Right lobe of liver (tissue), 6 donors: ENCODE measurements around the gene DMTF1. TPM values are rescaled to one million over a fixed set of nuclear protein-coding genes. Genes with fewer than 3 reads are reported as not detected.

ENCODE experiments used
- ATAC-seq, 4 donors: fragments of 200-7000 bp; cut with Tn5 transposase; one replicate each; pipeline ENCODE4 v1.9.1; 2020; ENCODE audit warnings: mild to moderate bottlenecking in 4 of 4, moderate library complexity in 4 of 4
- DNase-seq, 3 donors: peaks; one replicate each; pipeline ENCODE4 v3.0.0-alpha.2; 2020
- H3K27ac ChIP-seq, 3 donors: fragments of 200-600 bp; one replicate each; pipeline ENCODE4 v1.8.0; 2022
- H3K27me3 ChIP-seq, 2 donors: fragments of 200-600 bp; one replicate each; pipeline ENCODE4 v1.8.0; 2022
- H3K36me3 ChIP-seq, 4 donors: fragments of 200-600 bp; sonication (generic) in 1 of 4; one replicate each; pipeline versions ENCODE4 v1.5.1 to v1.8.0; 2017 to 2022; ENCODE audit warnings: control low read depth in 1 of 4
- H3K4me1 ChIP-seq, 4 donors: fragments of 200-600 bp; sonication (generic) in 1 of 4; one replicate each; pipeline versions ENCODE4 v1.5.1 to v1.8.0; 2017 to 2022; ENCODE audit warnings: control low read depth in 1 of 4
- H3K4me3 ChIP-seq, 3 donors: fragments of 200-600 bp; one replicate each; pipeline ENCODE4 v1.8.0; 2022
- H3K9me3 ChIP-seq, 4 donors: fragments of 200-600 bp; sonication (generic) in 1 of 4; one replicate each; pipeline versions ENCODE4 v1.5.1 to v1.8.0; 2017 to 2022; ENCODE audit warnings: control low read depth in 1 of 4
- POLR2A ChIP-seq: fragments of 450-650 bp; IDR thresholded peaks from one replicate; pipeline ENCODE4 v1.6.1; 2017; ENCODE audit warnings: antibody characterized with exemption, mild to moderate bottlenecking
- WGBS: methylation state at CpG from one replicate; pipeline ENCODE4 v1.1.6; 2018; ENCODE audit warnings: low coverage, low lambda C conversion rate; ENCODE audit not compliant: insufficient coverage; ENCODE audit errors: missing lambda C conversion rate; 5-methylcytosine and 5-hydroxymethylcytosine counted together
- intact Hi-C, 2 donors: fragments of 100-400 bp; cut with DNase I; formaldehyde crosslinking; loops; one replicate each; pipeline versions ENCODE4 v1.11.2 to v1.14.1; 2022
- total RNA-seq, 6 experiments: library from RNA; depleted of rRNA in 2 of 6; stranded (reverse); fragments of >200 nt in 2 of 6; fragmentation: NEBNext Ultra II Directional in 3 of 6; extraction: Animal tissue kit (Norgen Biotek cat#: 25700) in 3 of 6; gene quantifications; one replicate each; pipeline versions ENCODE4 v1.1.0 to v1.2.4, GENCODE V29; 2016 to 2023
- TF ChIP-seq, protein P1 (sequence below), 4 donors: fragments of 200-600 bp in 3 of 4; fragments of 450-650 bp in 1 of 4; IDR thresholded peaks; one replicate each; pipeline versions ENCODE4 v1.5.1 to v1.8.0; 2016 to 2022; ENCODE audit warnings: antibody characterized with exemption in 4 of 4, mild to moderate bottlenecking in 2 of 4
- donor health status: DM: no; HTN: yes; CAD: no.
- donor health status: DM: no; HTN: no; CAD: no.
- donor health status: DM: no; HTN: no; CAD: no.
- donor health status: DM: no; HTN: yes; CAD: no.
- donor health status: DM: no; HTN: yes; CAD: no.

Gene DMTF1
- total RNA-seq, 6 experiments from 2014 or later = 16.7 to 28.1 (median 22.2) TPM

DNA sequence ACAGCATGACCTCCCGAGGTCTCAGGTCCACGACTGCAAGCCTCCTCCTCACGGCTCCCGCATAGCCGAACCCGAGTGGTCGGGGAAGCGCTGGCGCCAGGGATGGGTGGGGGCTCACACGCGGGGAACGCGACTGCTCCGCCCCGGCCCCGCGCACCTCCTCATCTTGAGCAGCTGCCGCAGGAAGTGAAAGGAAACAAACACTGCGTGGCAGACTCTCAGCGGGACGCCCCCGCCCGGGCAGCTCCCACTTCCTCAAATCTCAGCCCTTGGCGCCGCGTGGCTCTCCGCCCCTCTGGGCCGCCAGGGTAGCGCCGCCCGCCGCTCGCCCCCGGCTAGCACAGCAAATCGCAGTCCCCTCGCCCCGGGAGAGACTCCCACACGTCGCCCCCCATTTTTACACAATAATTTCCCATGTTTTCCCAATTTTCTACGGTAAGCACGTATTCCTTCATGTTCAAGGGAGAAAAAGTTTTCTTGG lies 67.3 kb downstream of the DMTF1 start, which contains the start of gene TMEM243:
TMEM243 (minus strand) TSS at position 188 of the 481 bp plus-strand sequence. CDS start 229 bp downstream, outside the sequence.
- H3K27me3 ChIP-seq = no peaks in the 10 kb centered on the region
- H3K4me3 ChIP-seq = peak within 1 kb of the TSS; percentile 70 to 76 (median 72)
- ATAC-seq (peak; percentile 80 to 89 (median 86)), DNase-seq (peak; percentile 76 to 86 (median 85))
- TF ChIP-seq POLR2A = peak; percentile 53
- TF ChIP-seq, protein P1, sequence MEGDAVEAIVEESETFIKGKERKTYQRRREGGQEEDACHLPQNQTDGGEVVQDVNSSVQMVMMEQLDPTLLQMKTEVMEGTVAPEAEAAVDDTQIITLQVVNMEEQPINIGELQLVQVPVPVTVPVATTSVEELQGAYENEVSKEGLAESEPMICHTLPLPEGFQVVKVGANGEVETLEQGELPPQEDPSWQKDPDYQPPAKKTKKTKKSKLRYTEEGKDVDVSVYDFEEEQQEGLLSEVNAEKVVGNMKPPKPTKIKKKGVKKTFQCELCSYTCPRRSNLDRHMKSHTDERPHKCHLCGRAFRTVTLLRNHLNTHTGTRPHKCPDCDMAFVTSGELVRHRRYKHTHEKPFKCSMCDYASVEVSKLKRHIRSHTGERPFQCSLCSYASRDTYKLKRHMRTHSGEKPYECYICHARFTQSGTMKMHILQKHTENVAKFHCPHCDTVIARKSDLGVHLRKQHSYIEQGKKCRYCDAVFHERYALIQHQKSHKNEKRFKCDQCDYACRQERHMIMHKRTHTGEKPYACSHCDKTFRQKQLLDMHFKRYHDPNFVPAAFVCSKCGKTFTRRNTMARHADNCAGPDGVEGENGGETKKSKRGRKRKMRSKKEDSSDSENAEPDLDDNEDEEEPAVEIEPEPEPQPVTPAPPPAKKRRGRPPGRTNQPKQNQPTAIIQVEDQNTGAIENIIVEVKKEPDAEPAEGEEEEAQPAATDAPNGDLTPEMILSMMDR (IDR thresholded peaks at IDR 0.05) = no peak
- WGBS = 1% methylated on average over 13 of the region's 41 CpGs
- no peaks in the 10 kb centered on the region for H3K4me1 ChIP-seq
- H3K27ac ChIP-seq = peak within 1 kb of the TSS; percentile 69 to 72 (median 71)
- H3K9me3 ChIP-seq = no peaks in the 10 kb centered on the region
- intact Hi-C loops = no loop called here
- H3K36me3 ChIP-seq = no peaks in the 10 kb centered on the region

DNA sequence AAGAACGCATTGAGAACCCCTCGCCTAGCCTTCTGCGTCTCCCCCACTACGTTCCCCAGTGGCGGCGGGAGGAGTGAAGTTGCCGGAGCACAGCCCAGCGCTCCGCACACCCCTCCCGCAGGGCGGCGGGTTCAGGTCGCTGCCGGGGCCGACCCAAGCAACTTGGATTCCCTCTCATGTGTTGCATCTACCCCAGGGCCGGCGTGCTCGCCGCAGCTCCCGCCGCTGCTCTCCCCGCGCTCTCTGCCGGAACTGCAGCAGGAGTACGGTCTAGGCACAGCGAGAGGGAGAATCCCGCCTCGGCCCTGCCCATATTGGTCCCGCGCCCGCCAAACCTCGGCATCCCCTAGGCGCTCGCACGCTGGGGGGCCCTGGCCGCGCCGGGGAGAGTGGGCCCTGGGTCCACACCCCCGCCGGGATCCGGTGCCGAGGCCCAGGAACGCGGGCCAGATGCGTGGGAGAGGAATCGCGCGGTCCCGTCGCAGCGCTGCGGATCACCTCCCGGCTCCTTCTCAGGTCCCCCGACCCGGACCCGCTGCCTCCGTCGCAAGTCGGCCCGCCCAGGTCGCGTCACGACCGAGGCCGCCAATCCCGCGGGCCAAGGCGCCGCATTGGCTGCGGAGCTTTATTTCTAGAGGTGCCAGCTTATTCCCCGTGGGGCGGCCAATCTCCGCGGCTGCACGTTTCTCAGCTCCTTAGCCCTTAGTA lies 67.9 kb downstream of the DMTF1 start:
- Histone ChIP-seq H3K9me3 (no peaks in the 10 kb centered on the region), H3K27ac (peak overlapping the region; percentile 69 to 72 (median 71)), H3K36me3 (no peaks in the 10 kb centered on the region), H3K4me3 (peak overlapping the region; percentile 70 to 76 (median 72)), H3K27me3 (no peaks in the 10 kb centered on the region), H3K4me1 (no peaks in the 10 kb centered on the region)
- intact Hi-C loops = no loop called here
- 0% methylated on average over 14 of the region's 75 CpGs for WGBS
- DNase-seq (peak; percentile 73 to 81 (median 78)), ATAC-seq (peak; percentile 76 to 79 (median 77))
- TF ChIP-seq, protein P1 (IDR thresholded peaks at IDR 0.05) = no peak
- TF ChIP-seq POLR2A = peak; percentile 60

DNA sequence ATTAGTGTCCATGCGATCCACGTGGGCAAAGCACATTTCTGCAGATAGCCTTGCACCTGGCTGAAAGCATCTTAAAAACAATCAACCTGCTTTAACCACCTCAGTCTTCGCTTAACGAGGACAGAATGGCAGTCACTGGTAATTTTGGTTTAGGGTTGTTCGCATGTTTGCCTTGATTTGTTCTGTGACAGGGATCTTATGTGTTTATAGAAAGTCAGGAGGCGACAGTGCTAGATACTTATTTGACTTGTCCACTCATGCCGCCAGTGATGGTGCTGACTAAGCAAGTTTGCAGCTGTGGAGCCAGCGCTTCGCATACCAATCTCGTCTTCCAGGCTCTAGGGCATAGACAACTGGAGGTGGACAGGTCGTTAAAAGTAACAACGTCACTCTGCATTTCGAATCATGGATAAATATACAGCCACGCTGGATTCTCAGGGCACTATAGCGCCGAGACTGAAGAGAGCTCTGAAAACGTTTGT lies 68.5 kb downstream of the DMTF1 start:
- H3K4me1 ChIP-seq = no peaks in the 10 kb centered on the region
- no peaks in the 10 kb centered on the region for H3K27me3 ChIP-seq
- TF ChIP-seq POLR2A = no peak
- TF ChIP-seq, protein P1 (IDR thresholded peaks at IDR 0.05) = no peak
- H3K4me3 ChIP-seq = peak overlapping the region; percentile 70 to 76 (median 72)
- no peaks in the 10 kb centered on the region for H3K9me3 ChIP-seq
- no peak for DNase-seq
- peak in 1 of 4 donors; percentile 9 for ATAC-seq
- intact Hi-C loops = no loop called here
- 8% methylated on average over 17 of the region's 17 CpGs for WGBS
- peak overlapping the region in 1 of 3 donors; percentile 69 for H3K27ac ChIP-seq
- no peaks in the 10 kb centered on the region for H3K36me3 ChIP-seq

DNA sequence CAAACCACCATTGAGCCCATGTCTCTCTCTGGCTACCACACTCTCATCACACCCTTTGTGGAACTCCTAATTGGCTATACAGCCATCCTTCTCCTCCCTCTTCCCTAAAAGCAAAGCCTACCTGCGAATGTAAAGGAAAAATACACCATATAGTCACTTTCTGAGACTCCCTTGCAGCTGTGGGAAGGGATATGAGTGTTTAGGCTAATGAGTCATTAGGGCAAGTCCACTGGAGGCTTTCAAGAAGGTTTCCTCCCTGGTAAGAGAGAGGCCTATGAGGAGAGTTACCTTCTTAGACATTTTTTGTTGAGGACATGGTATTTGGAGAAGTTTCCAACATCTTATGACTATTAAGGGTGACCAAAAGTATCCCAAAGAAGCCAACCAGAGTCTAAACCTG lies 71.4 kb downstream of the DMTF1 start:
- no peaks in the 10 kb centered on the region for H3K9me3 ChIP-seq
- no peaks in the 10 kb centered on the region for H3K4me1 ChIP-seq
- no peaks in the 10 kb centered on the region for H3K27me3 ChIP-seq
- TF ChIP-seq, protein P1 (IDR thresholded peaks at IDR 0.05) = no peak
- TF ChIP-seq POLR2A = no peak
- DNase-seq (no peak), ATAC-seq (no peak)
- no peak overlapping the region for H3K27ac ChIP-seq
- H3K36me3 ChIP-seq = no peaks in the 10 kb centered on the region
- H3K4me3 ChIP-seq = no peak overlapping the region
- WGBS = 60% methylated on average over 1 of the region's 1 CpG
- intact Hi-C loops = no loop called here
